H9 (cell line): ENCODE results near the gene KIAA0930. TPM values are rescaled to one million over a fixed set of nuclear protein-coding genes. Genes with fewer than 3 reads are reported as not detected.

Experiments
- DNase-seq: peaks from one replicate; pipeline ENCODE4 v3.0.0-alpha.2; 2017
- H2AFZ ChIP-seq: one replicate; pipeline ENCODE4 v1.6.1; 2013; ENCODE audit warnings: mild to moderate bottlenecking, low read length, control low read depth, moderate library complexity
- H2AK5ac ChIP-seq: 2 replicates; pipeline ENCODE4 v1.6.1; 2013; ENCODE audit warnings: low read length, control low read depth, mixed read lengths; ENCODE audit not compliant: insufficient read length
- H2BK120ac ChIP-seq: one replicate; pipeline ENCODE4 v1.6.1; 2013; ENCODE audit warnings: low read depth, mild to moderate bottlenecking, low read length, control low read depth, inconsistent platforms; ENCODE audit not compliant: poor library complexity, severe bottlenecking
- H2BK12ac ChIP-seq: 2 replicates; pipeline ENCODE4 v1.6.1; 2013; ENCODE audit warnings: low read length, control low read depth, mixed read lengths, low read depth; ENCODE audit not compliant: insufficient read length
- H2BK15ac ChIP-seq: 2 replicates; pipeline ENCODE4 v1.6.1; 2013; ENCODE audit warnings: low read depth, low read length, control low read depth
- H2BK20ac ChIP-seq: one replicate; pipeline ENCODE4 v1.6.1; 2013; ENCODE audit warnings: low read depth, mild to moderate bottlenecking, low read length, control low read depth, inconsistent platforms; ENCODE audit not compliant: poor library complexity, severe bottlenecking
- H2BK5ac ChIP-seq: 2 replicates; pipeline ENCODE4 v1.6.1; 2013; ENCODE audit warnings: low read length, control low read depth, mixed read lengths; ENCODE audit not compliant: insufficient read length
- H3K14ac ChIP-seq: 2 replicates; pipeline ENCODE4 v1.6.1; 2013; ENCODE audit warnings: low read length, control low read depth; ENCODE audit not compliant: insufficient read depth
- H3K18ac ChIP-seq: 2 replicates; pipeline ENCODE4 v1.6.1; 2013; ENCODE audit warnings: low read depth, mild to moderate bottlenecking, mixed read lengths, low read length, control low read depth; ENCODE audit not compliant: insufficient read length
- H3K23ac ChIP-seq: 2 replicates; pipeline ENCODE4 v1.6.1; 2013; ENCODE audit warnings: low read length, control low read depth, mixed read lengths, low read depth; ENCODE audit not compliant: insufficient read length
- H3K23me2 ChIP-seq: 2 replicates; pipeline ENCODE4 v1.6.1; 2013; ENCODE audit warnings: low read depth, mild to moderate bottlenecking, mixed read lengths, low read length, control low read depth; ENCODE audit not compliant: insufficient read length, poor library complexity, severe bottlenecking
- H3K27ac ChIP-seq: 2 replicates; pipeline ENCODE4 v1.5.1; 2013; ENCODE audit warnings: low read length, control low read depth, mixed read lengths, low read depth; ENCODE audit not compliant: insufficient read length
- H3K27me3 ChIP-seq: 2 replicates; pipeline ENCODE4 v1.6.1; 2013; ENCODE audit warnings: low read length, control low read depth, inconsistent platforms; ENCODE audit not compliant: insufficient read depth
- H3K4ac ChIP-seq: 2 replicates; pipeline ENCODE4 v1.6.1; 2013; ENCODE audit warnings: low read depth, mild to moderate bottlenecking, control low read depth, inconsistent platforms, low read length, moderate library complexity
- H3K4me1 ChIP-seq: 2 replicates; pipeline ENCODE4 v1.6.1; 2013; ENCODE audit warnings: low read length, control low read depth, inconsistent platforms; ENCODE audit not compliant: insufficient read depth
- H3K4me2 ChIP-seq: 2 replicates; pipeline ENCODE4 v1.6.1; 2013; ENCODE audit warnings: low read length, control low read depth, mixed read lengths; ENCODE audit not compliant: insufficient read length, insufficient read depth
- H3K56ac ChIP-seq: 2 replicates; pipeline ENCODE4 v1.6.1; 2013; ENCODE audit warnings: low read depth, mild to moderate bottlenecking, mixed read lengths, low read length, control low read depth; ENCODE audit not compliant: insufficient read length
- H3K79me1 ChIP-seq: 2 replicates; pipeline ENCODE4 v1.6.1; 2013; ENCODE audit warnings: low read depth, mild to moderate bottlenecking, moderate library complexity, low read length, control low read depth, inconsistent platforms; ENCODE audit not compliant: insufficient read depth, poor library complexity, severe bottlenecking
- H3K79me2 ChIP-seq: 2 replicates; pipeline ENCODE4 v1.6.1; 2013; ENCODE audit warnings: low read length, control low read depth, inconsistent platforms; ENCODE audit not compliant: insufficient read depth
- H3K9ac ChIP-seq: 2 replicates; pipeline ENCODE4 v1.6.1; 2013; ENCODE audit warnings: low read length, control low read depth, mixed read lengths; ENCODE audit not compliant: insufficient read length; ENCODE audit errors: extremely low read depth
- H3K9me3 ChIP-seq: one replicate; pipeline ENCODE4 v1.6.1; 2013; ENCODE audit warnings: low read depth, low read length, inconsistent platforms; ENCODE audit not compliant: control insufficient read depth
- H3T11ph ChIP-seq: one replicate; pipeline ENCODE4 v1.6.1; 2013; ENCODE audit warnings: mild to moderate bottlenecking, low read length, control low read depth, inconsistent platforms
- H4K20me1 ChIP-seq: one replicate; pipeline ENCODE4 v1.6.1; 2013; ENCODE audit not compliant: control insufficient read depth, insufficient read length, insufficient read depth
- H4K5ac ChIP-seq: 2 replicates; pipeline ENCODE4 v1.6.1; 2013; ENCODE audit warnings: low read depth, mild to moderate bottlenecking, mixed read lengths, low read length, control low read depth; ENCODE audit not compliant: insufficient read length
- H4K8ac ChIP-seq: replicated peaks from 2 replicates; pipeline ENCODE4 v1.6.1; 2013; ENCODE audit warnings: low read length, control low read depth, mixed read lengths, low read depth; ENCODE audit not compliant: insufficient read length
- H4K91ac ChIP-seq: 2 replicates; pipeline ENCODE4 v1.6.1; 2013; ENCODE audit warnings: low read depth, mild to moderate bottlenecking, moderate library complexity, mixed read lengths, low read length, control low read depth; ENCODE audit not compliant: insufficient read length
- H3K27ac Mint-ChIP-seq, 3 experiments: 2 replicates in 2 of 3; 3 replicates in 1 of 3; pipeline ENCODE4 v1.8.0; 2020 to 2021; ENCODE audit warnings: mixed read lengths in 3 of 3, mild to moderate bottlenecking in 1 of 3, moderate library complexity in 1 of 3
- H3K27me3 Mint-ChIP-seq: 2 replicates; pipeline ENCODE4 v1.8.0; 2021; ENCODE audit warnings: low read depth, mild to moderate bottlenecking, moderate library complexity, mixed read lengths
- H3K36me3 Mint-ChIP-seq, 3 experiments: 2 replicates in 2 of 3; 3 replicates in 1 of 3; pipeline ENCODE4 v1.8.0; 2020 to 2021; ENCODE audit warnings: low read depth in 3 of 3, mixed read lengths in 3 of 3; ENCODE audit not compliant: insufficient read depth in 1 of 3
- H3K4me1 Mint-ChIP-seq, 2 experiments: 2 replicates each; pipeline ENCODE4 v1.8.0; 2020; ENCODE audit warnings: mixed read lengths in 2 of 2
- H3K4me3 Mint-ChIP-seq, 2 experiments: 2 replicates in 1 of 2; 3 replicates in 1 of 2; pipeline ENCODE4 v1.8.0; 2020 to 2021; ENCODE audit warnings: mild to moderate bottlenecking in 2 of 2, mixed read lengths in 2 of 2, moderate library complexity in 1 of 2
- H3K9me3 Mint-ChIP-seq, 2 experiments: 2 replicates in 1 of 2; 3 replicates in 1 of 2; pipeline ENCODE4 v1.8.0; 2020; ENCODE audit warnings: mild to moderate bottlenecking in 2 of 2, mixed read lengths in 2 of 2, moderate library complexity in 1 of 2
- CTCF ChIP-seq: fragments of 200-600 bp; sonication (generic); conservative IDR thresholded peaks from 3 replicates; pipeline ENCODE4 v1.8.0; 2021; ENCODE audit warnings: antibody characterized with exemption, mild to moderate bottlenecking
- WGBS: extraction: QIAGEN DNeasy Blood & Tissue Kit; methylation state at CpG from one replicate; pipeline ENCODE4 v1.1.7; 2013; ENCODE audit warnings: missing lambda C conversion rate, low lambda C conversion rate, mixed read lengths; ENCODE audit not compliant: insufficient read length; ENCODE audit errors: extremely low coverage; 5-methylcytosine and 5-hydroxymethylcytosine counted together
- total RNA-seq: library from RNA; stranded (reverse); gene quantifications from 2 replicates; pipeline ENCODE4 v1.2.1, GENCODE V29; 2021

KIAA0930 gene
- total RNA-seq, 1 experiment from 2014 or later: 46.2 TPM

GRCh38 chr22:45238957-45239680 lies 1.6 kb downstream of the KIAA0930 start:
- Histone ChIP-seq H3K18ac (no peak overlapping the region), H4K8ac (no peak overlapping the region), H4K20me1 (no peaks in the 10 kb centered on the region), H3K56ac (no peak overlapping the region), H3K27ac (no peak overlapping the region), H4K5ac (no peak overlapping the region), H2AFZ (no peak overlapping the region), H3K9ac (no peak overlapping the region), H2BK15ac (no peak overlapping the region), H3T11ph (no peak overlapping the region), H2BK12ac (no peak overlapping the region), H2BK20ac (no peak overlapping the region), H3K4ac (no peak overlapping the region), H4K91ac (no peak overlapping the region), H3K27me3 (no peaks in the 10 kb centered on the region), H3K4me1 (no peaks in the 10 kb centered on the region), H3K14ac (no peak overlapping the region), H2AK5ac (no peak overlapping the region), H3K23ac (no peak overlapping the region), H3K79me2 (no peaks in the 10 kb centered on the region; the same call in 1 of the 2 replicates), H3K79me1 (no peaks in the 10 kb centered on the region), H3K23me2 (peaks cover 11% of the 10 kb centered on the region), H2BK5ac (no peak overlapping the region), H3K4me2 (peak overlapping the region; percentile 58), H2BK120ac (no peak overlapping the region), H3K9me3 (no peaks in the 10 kb centered on the region)
- Mint-ChIP-seq H3K9me3 (no peaks in the 10 kb centered on the region; a peak in 1 of 5 replicates), H3K27ac (no peak overlapping the region; a peak in 1 of 7 replicates), H3K36me3 (peaks cover 10 to 13% (median 10%) of the 10 kb centered on the region in 3 experiments; a peak in 5 of 7 replicates), H3K4me1 (peaks cover 26 to 37% of the 10 kb centered on the region in 2 experiments), H3K4me3 (peak overlapping the region; percentile 79 to 95), H3K27me3 (peaks cover 16% of the 10 kb centered on the region)
- WGBS: no CpG with 5 or more reads among the region's 6 CpGs
- no peak for DNase-seq
- no peak for TF ChIP-seq CTCF
